Suprapubic skin (tissue), 4 donors: ENCODE results near the gene NGFR. TPM values are rescaled to one million over a fixed set of nuclear protein-coding genes. Genes with fewer than 3 reads are reported as not detected.

Experiments
- DNase-seq, 2 donors: peaks; one replicate each; pipeline ENCODE4 v3.0.0-alpha.2; 2019; ENCODE audit warnings: low spot score in 2 of 2
- H3K27ac ChIP-seq: fragments of 200-600 bp; sonication (generic); one replicate; pipeline ENCODE4 v1.5.1; 2019
- H3K27me3 ChIP-seq: fragments of 200-600 bp; sonication (generic); one replicate; pipeline ENCODE4 v1.5.1; 2019
- H3K36me3 ChIP-seq: fragments of 200-600 bp; sonication (generic); one replicate; pipeline ENCODE4 v1.5.1; 2019
- H3K4me1 ChIP-seq: fragments of 200-600 bp; sonication (generic); one replicate; pipeline ENCODE4 v1.5.1; 2019
- H3K4me3 ChIP-seq: fragments of 200-600 bp; sonication (generic); one replicate; pipeline ENCODE4 v1.5.1; 2019; ENCODE audit warnings: mild to moderate bottlenecking
- H3K9me3 ChIP-seq: fragments of 200-600 bp; sonication (generic); one replicate; pipeline ENCODE4 v1.5.1; 2019
- CTCF ChIP-seq, 2 donors: fragments of 200-600 bp in 1 of 2; fragments of 450-650 bp in 1 of 2; sonication (generic) in 1 of 2; IDR thresholded peaks; one replicate each; pipeline ENCODE4 v1.5.1; 2016 to 2019; ENCODE audit warnings: antibody characterized with exemption in 2 of 2, mild to moderate bottlenecking in 1 of 2, moderate library complexity in 1 of 2
- EP300 ChIP-seq: sonication (generic); formaldehyde crosslinking; IDR thresholded peaks from one replicate; pipeline ENCODE4 v1.6.1; 2017; ENCODE audit warnings: antibody characterized with exemption
- POLR2A ChIP-seq, 2 donors: fragments of 450-650 bp; IDR thresholded peaks; one replicate each; pipeline ENCODE4 v1.6.1; 2017; ENCODE audit warnings: antibody characterized with exemption in 2 of 2, mild to moderate bottlenecking in 2 of 2, moderate library complexity in 2 of 2
- POLR2AphosphoS5 ChIP-seq, 3 donors: sonication (generic); formaldehyde crosslinking; IDR thresholded peaks; one replicate each; pipeline ENCODE4 v1.6.1; 2017; ENCODE audit warnings: antibody characterized with exemption in 3 of 3
- WGBS: methylation state at CpG from one replicate; pipeline ENCODE4 v1.1.5; 2018; 5-methylcytosine and 5-hydroxymethylcytosine counted together
- total RNA-seq, 4 donors: library from RNA; depleted of rRNA; stranded (reverse); fragments of >200 nt; gene quantifications; one replicate each; pipeline ENCODE4 v1.1.0, GENCODE V29; 2016

The NGFR gene
- total RNA-seq, 4 donors from 2014 or later = 18.1 to 26.8 (median 22.0) TPM

GRCh38 chr17:49457564-49458535, 37.2 kb upstream of the NGFR start:
- 49% methylated on average over 15 of the region's 15 CpGs for WGBS
- no peaks in the 10 kb centered on the region for H3K9me3 ChIP-seq
- H3K36me3 ChIP-seq = no peaks in the 10 kb centered on the region
- no peak overlapping the region for H3K27ac ChIP-seq
- H3K27me3 ChIP-seq = peaks cover 55% of the 10 kb centered on the region
- peaks cover 6% of the 10 kb centered on the region for H3K4me1 ChIP-seq
- no peak overlapping the region for H3K4me3 ChIP-seq
- no peak for DNase-seq
- TF ChIP-seq POLR2AphosphoS5 (IDR thresholded peaks at IDR 0.05) (no peak), POLR2A (IDR thresholded peaks at IDR 0.05) (no peak), EP300 (no peak), CTCF (IDR thresholded peaks at IDR 0.05) (no peak)

- Histone ChIP-seq H3K27me3 (peaks cover 57% of the 10 kb centered on the region), H3K4me1 (peaks cover 6% of the 10 kb centered on the region), H3K4me3 (no peak overlapping the region), H3K36me3 (no peaks in the 10 kb centered on the region), H3K27ac (no peak overlapping the region), H3K9me3 (no peaks in the 10 kb centered on the region)
- 49% methylated on average over 4 of the region's 7 CpGs for WGBS
- DNase-seq = no peak
- no peak for TF ChIP-seq EP300
- no peak for TF ChIP-seq POLR2AphosphoS5 (IDR thresholded peaks at IDR 0.05)
- TF ChIP-seq POLR2A (IDR thresholded peaks at IDR 0.05) = no peak
Measured at GRCh38 chr17:49459401-49459984, 35.6 kb upstream of the NGFR start.

- peaks cover 6% of the 10 kb centered on the region for H3K4me1 ChIP-seq
- H3K27ac ChIP-seq = no peak overlapping the region
- no peak for DNase-seq
- H3K36me3 ChIP-seq = no peaks in the 10 kb centered on the region
- no peak overlapping the region for H3K4me3 ChIP-seq
- TF ChIP-seq EP300 (no peak), POLR2AphosphoS5 (IDR thresholded peaks at IDR 0.05) (no peak), POLR2A (IDR thresholded peaks at IDR 0.05) (no peak), CTCF (IDR thresholded peaks at IDR 0.05) (no peak)
- H3K27me3 ChIP-seq = peaks cover 56% of the 10 kb centered on the region
- H3K9me3 ChIP-seq = no peaks in the 10 kb centered on the region
- WGBS = 45% methylated on average over 2 of the region's 7 CpGs
Measured at GRCh38 chr17:49460401-49460800, 34.7 kb upstream of the NGFR start.

GRCh38 chr17:49461580-49461979, 33.5 kb upstream of the NGFR start:
- peaks cover 4% of the 10 kb centered on the region for H3K4me1 ChIP-seq
- no peaks in the 10 kb centered on the region for H3K36me3 ChIP-seq
- peaks cover 45% of the 10 kb centered on the region for H3K27me3 ChIP-seq
- 68% methylated on average over 2 of the region's 2 CpGs for whole genome bisulfite sequencing
- no peak for TF ChIP-seq CTCF (IDR thresholded peaks at IDR 0.05)
- no peak for TF ChIP-seq POLR2AphosphoS5 (IDR thresholded peaks at IDR 0.05)
- TF ChIP-seq EP300 = no peak
- no peak for TF ChIP-seq POLR2A (IDR thresholded peaks at IDR 0.05)
- no peak overlapping the region for H3K27ac ChIP-seq
- no peaks in the 10 kb centered on the region for H3K9me3 ChIP-seq
- H3K4me3 ChIP-seq = no peak overlapping the region
- DNase-seq = no peak

- DNase-seq = no peak
- H3K27ac ChIP-seq = no peak overlapping the region
- WGBS = 69% methylated on average over 2 of the region's 2 CpGs
- H3K4me3 ChIP-seq = no peak overlapping the region
- no peak for TF ChIP-seq POLR2A (IDR thresholded peaks at IDR 0.05)
- TF ChIP-seq EP300 = no peak
- TF ChIP-seq CTCF (IDR thresholded peaks at IDR 0.05) = no peak
- TF ChIP-seq POLR2AphosphoS5 (IDR thresholded peaks at IDR 0.05) = no peak
- H3K9me3 ChIP-seq = no peaks in the 10 kb centered on the region
- H3K4me1 ChIP-seq = no peaks in the 10 kb centered on the region
- H3K27me3 ChIP-seq = peaks cover 35% of the 10 kb centered on the region
- H3K36me3 ChIP-seq = no peaks in the 10 kb centered on the region
Measured at GRCh38 chr17:49464049-49464448, 31.0 kb upstream of the NGFR start.
